ENCODE results near the gene PBX1. TPM values are rescaled to one million over a fixed set of nuclear protein-coding genes. Genes with fewer than 3 reads are reported as not detected.

The PBX1 gene
- total RNA-seq, 3 donors from 2014 or later (not counting 1 experiment from before 2014, with no cell fraction given) = 0.54 to 3.5 (median 1.4) TPM

DNA sequence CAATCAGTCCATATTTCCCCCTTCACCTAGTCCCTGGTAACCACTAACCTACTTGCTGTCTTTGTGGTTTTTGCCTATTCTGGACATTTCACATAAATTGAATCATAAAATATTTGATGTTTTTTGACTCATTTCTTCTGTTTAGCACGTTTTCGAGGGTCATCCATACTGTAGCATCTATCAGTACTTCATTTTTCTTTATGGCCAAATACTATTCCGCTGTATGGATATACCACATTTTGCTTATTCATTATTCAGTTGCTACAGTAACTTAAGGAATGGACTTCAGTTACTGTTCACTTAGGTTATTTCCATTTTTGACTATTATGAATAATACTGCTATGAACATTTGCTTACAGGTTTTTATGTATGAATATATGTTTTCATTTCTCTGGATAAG, 12.3 kb downstream of the PBX1 start:
- H3K9me3 ChIP-seq (ENCODE audit: control insufficient read depth, insufficient read depth, low read length) = no peaks in the 10 kb centered on the region
- H3K4me3 Mint-ChIP-seq = no peak overlapping the region
- H3K27me3 Mint-ChIP-seq (ENCODE audit: low read depth in 2 of 2) = peaks cover 24 to 32% of the 10 kb centered on the region in 2 donors
- H3K27ac ChIP-seq (ENCODE audit: low read length) = no peak overlapping the region
- no peaks in the 10 kb centered on the region for H3K36me3 Mint-ChIP-seq
- TF ChIP-seq, protein P1, sequence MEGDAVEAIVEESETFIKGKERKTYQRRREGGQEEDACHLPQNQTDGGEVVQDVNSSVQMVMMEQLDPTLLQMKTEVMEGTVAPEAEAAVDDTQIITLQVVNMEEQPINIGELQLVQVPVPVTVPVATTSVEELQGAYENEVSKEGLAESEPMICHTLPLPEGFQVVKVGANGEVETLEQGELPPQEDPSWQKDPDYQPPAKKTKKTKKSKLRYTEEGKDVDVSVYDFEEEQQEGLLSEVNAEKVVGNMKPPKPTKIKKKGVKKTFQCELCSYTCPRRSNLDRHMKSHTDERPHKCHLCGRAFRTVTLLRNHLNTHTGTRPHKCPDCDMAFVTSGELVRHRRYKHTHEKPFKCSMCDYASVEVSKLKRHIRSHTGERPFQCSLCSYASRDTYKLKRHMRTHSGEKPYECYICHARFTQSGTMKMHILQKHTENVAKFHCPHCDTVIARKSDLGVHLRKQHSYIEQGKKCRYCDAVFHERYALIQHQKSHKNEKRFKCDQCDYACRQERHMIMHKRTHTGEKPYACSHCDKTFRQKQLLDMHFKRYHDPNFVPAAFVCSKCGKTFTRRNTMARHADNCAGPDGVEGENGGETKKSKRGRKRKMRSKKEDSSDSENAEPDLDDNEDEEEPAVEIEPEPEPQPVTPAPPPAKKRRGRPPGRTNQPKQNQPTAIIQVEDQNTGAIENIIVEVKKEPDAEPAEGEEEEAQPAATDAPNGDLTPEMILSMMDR (IDR thresholded peaks at IDR 0.05) = no peak
- no peaks in the 10 kb centered on the region for H3K9me3 Mint-ChIP-seq
- no peak for DNase-seq
- H3K27me3 ChIP-seq (ENCODE audit: control insufficient read depth, insufficient read depth, low read length) = no peaks in the 10 kb centered on the region
- no peak overlapping the region for H3K4me3 ChIP-seq (ENCODE audit: low read length)
- no peaks in the 10 kb centered on the region for H3K4me1 ChIP-seq (ENCODE audit: control insufficient read depth, insufficient read depth, low read length)
- no peaks in the 10 kb centered on the region for H3K4me1 Mint-ChIP-seq
- intact Hi-C loops (cut with micrococcal nuclease) = no loop called here
- no peaks in the 10 kb centered on the region for H3K36me3 ChIP-seq (ENCODE audit: control insufficient read depth, insufficient read depth, low read length)
- ATAC-seq = no peak
- 93% methylated on average over 2 of the region's 3 CpGs for WGBS (ENCODE audit: insufficient coverage)
- H3K27ac Mint-ChIP-seq = no peak overlapping the region

DNA sequence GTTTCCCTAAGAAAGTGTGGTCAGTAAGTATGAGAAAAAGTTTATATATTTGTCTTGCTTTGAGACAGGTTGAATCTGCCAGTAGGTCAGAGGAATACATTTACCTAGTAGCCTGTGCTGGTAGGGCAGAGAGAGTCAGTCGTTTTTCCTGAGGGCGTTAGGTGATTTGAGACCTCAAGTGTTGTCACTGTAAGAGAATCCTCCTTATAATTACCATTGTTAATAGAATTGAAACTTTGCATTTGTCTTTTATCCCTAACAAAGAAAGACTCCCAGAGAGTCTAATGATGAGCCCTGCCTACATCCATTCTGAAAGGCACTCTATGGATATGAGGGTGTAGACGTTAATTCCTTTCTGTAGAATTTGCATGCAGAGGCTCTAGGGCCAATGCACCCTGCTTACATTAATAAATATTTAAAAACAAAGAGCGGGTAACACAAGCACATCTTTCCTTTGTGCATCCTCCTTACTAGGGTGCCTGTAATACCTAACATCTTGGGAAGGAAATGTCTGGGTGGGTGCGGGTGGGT, 16.4 kb downstream of the PBX1 start:
- Mint-ChIP-seq H3K4me3 (no peak overlapping the region), H3K4me1 (no peaks in the 10 kb centered on the region), H3K27ac (no peak overlapping the region), H3K27me3 (ENCODE audit: low read depth in 2 of 2) (peaks cover 14 to 22% of the 10 kb centered on the region in 2 donors), H3K36me3 (no peaks in the 10 kb centered on the region), H3K9me3 (no peaks in the 10 kb centered on the region)
- TF ChIP-seq, protein P1 (IDR thresholded peaks at IDR 0.05) = no peak
- Histone ChIP-seq H3K4me1 (ENCODE audit: control insufficient read depth, insufficient read depth, low read length) (no peaks in the 10 kb centered on the region), H3K4me3 (ENCODE audit: low read length) (no peak overlapping the region), H3K36me3 (ENCODE audit: control insufficient read depth, insufficient read depth, low read length) (no peaks in the 10 kb centered on the region), H3K27ac (ENCODE audit: low read length) (no peak overlapping the region), H3K9me3 (ENCODE audit: control insufficient read depth, insufficient read depth, low read length) (no peaks in the 10 kb centered on the region), H3K27me3 (ENCODE audit: control insufficient read depth, insufficient read depth, low read length) (no peaks in the 10 kb centered on the region)
- intact Hi-C loops (cut with micrococcal nuclease) = no loop called here
- ATAC-seq = no peak
- DNase-seq = no peak
- 75% methylated on average over 2 of the region's 5 CpGs for WGBS (ENCODE audit: insufficient coverage)

DNA sequence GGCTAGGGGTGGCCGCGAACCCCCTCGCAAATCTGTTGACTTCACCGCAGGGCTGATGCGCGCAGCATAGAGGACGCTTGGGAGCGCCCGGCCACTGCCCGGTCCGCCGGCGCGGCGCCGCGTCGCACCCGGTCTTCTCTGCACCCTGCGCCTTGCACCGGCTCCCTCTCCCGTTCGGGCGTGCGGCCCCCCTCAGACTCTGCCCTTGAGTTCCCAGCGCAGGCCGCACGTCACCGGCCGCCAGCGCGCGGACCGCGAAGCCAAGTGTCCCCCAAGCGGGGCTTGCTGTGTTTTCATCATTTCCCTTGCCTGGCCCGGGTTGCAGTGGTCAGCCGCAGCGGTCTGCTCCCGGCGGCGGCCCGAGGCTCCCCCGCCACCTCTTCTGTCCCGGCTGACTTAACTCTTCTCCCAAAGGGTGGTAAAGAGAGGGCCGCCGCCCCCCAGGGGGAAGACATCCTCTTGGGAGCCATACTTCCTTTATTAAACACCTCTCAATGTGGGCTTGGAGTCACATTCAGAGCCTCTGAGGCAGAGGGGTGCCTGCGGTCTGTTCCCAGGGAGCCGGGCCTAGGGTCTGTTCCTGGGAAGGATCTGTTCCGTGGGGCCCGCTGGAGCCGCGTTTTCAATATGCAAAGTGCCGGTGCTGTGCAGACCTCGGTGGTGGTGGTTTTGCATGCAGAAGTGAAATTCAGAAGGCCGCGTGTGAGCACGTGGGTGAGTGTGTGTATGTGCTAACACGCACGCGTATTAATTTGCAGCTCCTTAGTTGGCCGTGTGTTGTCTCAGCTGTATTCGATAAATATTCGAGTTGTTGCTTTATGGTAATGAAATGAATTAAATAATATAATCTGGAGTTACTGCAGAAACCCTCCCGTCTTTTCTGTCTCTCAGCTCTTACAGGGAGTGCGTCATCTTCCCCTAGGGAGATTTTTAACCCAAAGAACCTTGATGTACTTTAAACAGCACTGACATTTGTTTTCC, 17.6 kb downstream of the PBX1 start:
- intact Hi-C loops (cut with micrococcal nuclease) = no loop called here
- H3K36me3 Mint-ChIP-seq = no peaks in the 10 kb centered on the region
- H3K27ac ChIP-seq (ENCODE audit: low read length) = no peak overlapping the region
- H3K27me3 Mint-ChIP-seq (ENCODE audit: low read depth in 2 of 2) = peaks cover 12 to 18% of the 10 kb centered on the region in 2 donors
- no peak for DNase-seq
- H3K9me3 Mint-ChIP-seq = no peaks in the 10 kb centered on the region
- H3K4me1 ChIP-seq (ENCODE audit: control insufficient read depth, insufficient read depth, low read length) = no peaks in the 10 kb centered on the region
- ATAC-seq = no peak
- TF ChIP-seq, protein P1 (IDR thresholded peaks at IDR 0.05) = no peak
- WGBS (ENCODE audit: insufficient coverage) = 92% methylated on average over 65 of the region's 66 CpGs
- no peak overlapping the region for H3K4me3 ChIP-seq (ENCODE audit: low read length)
- no peak overlapping the region for H3K4me3 Mint-ChIP-seq
- no peak overlapping the region for H3K27ac Mint-ChIP-seq
- no peaks in the 10 kb centered on the region for H3K36me3 ChIP-seq (ENCODE audit: control insufficient read depth, insufficient read depth, low read length)
- H3K4me1 Mint-ChIP-seq = no peaks in the 10 kb centered on the region
- no peaks in the 10 kb centered on the region for H3K27me3 ChIP-seq (ENCODE audit: control insufficient read depth, insufficient read depth, low read length)
- no peaks in the 10 kb centered on the region for H3K9me3 ChIP-seq (ENCODE audit: control insufficient read depth, insufficient read depth, low read length)
